ENCODE data around the gene SERPINB1.

- no peak for TF ChIP-seq CTCF (IDR thresholded peaks at IDR 0.05)
- no peak for TF ChIP-seq POLR2A (IDR thresholded peaks at IDR 0.05)
Observed at GRCh38 chr6:2885967-2886735, 44.5 kb upstream of the SERPINB1 start.

Measured in esophagus squamous epithelium (tissue), 4 donors.